IMR-90 (cell line): ENCODE results near the gene DCP2.

Experiments
- BHLHE40 ChIP-seq: fragments of 150-350 bp; IDR thresholded peaks from 2 replicates; pipeline ENCODE4 v1.6.1; 2016; ENCODE audit warnings: mild to moderate bottlenecking, low read depth, low read length
- CEBPB ChIP-seq: IDR thresholded peaks from 2 replicates; pipeline ENCODE4 v1.6.1; 2012; ENCODE audit warnings: low read depth, low read length, improper control_type of control experiment
- CHD1 ChIP-seq: IDR thresholded peaks from 2 replicates; pipeline ENCODE4 v1.6.1; 2012; ENCODE audit warnings: low read depth, low read length, improper control_type of control experiment
- FOS ChIP-seq: fragments of 150-350 bp; IDR thresholded peaks from 2 replicates; pipeline ENCODE4 v1.6.1; 2016; ENCODE audit warnings: low read depth, low read length
- MAFK ChIP-seq: IDR thresholded peaks from 2 replicates; pipeline ENCODE4 v1.6.1; 2012; ENCODE audit warnings: low read depth, low read length, improper control_type of control experiment
- MXI1 ChIP-seq: IDR thresholded peaks from 2 replicates; pipeline ENCODE4 v1.6.1; 2012; ENCODE audit warnings: low read depth, mild to moderate bottlenecking, low read length, moderate library complexity, borderline replicate concordance
- POLR2A ChIP-seq: IDR thresholded peaks from 2 replicates; pipeline ENCODE4 v1.6.1; 2012; ENCODE audit warnings: mild to moderate bottlenecking, low read depth, low read length
- RAD21 ChIP-seq: IDR thresholded peaks from 2 replicates; pipeline ENCODE4 v1.6.1; 2012; ENCODE audit warnings: low read length, improper control_type of control experiment
- RCOR1 ChIP-seq: IDR thresholded peaks from 2 replicates; pipeline ENCODE4 v1.6.1; 2012; ENCODE audit warnings: mild to moderate bottlenecking, low read length, improper control_type of control experiment; ENCODE audit not compliant: insufficient replicate concordance
- RFX5 ChIP-seq: IDR thresholded peaks from 2 replicates; pipeline ENCODE4 v1.8.0; 2012; ENCODE audit warnings: low read depth, mild to moderate bottlenecking, low read length, moderate library complexity
- SMC3 ChIP-seq: fragments of 150-350 bp; IDR thresholded peaks from 2 replicates; pipeline ENCODE4 v1.6.1; 2016; ENCODE audit warnings: low read depth, mild to moderate bottlenecking, antibody characterized with exemption, low read length, moderate library complexity
- USF2 ChIP-seq: fragments of 150-350 bp; IDR thresholded peaks from 2 replicates; pipeline ENCODE4 v1.6.1; 2017; ENCODE audit warnings: mild to moderate bottlenecking, antibody characterized with exemption, low read length, low read depth
- TF ChIP-seq, protein P1 (sequence below): conservative IDR thresholded peaks from 2 replicates; pipeline ENCODE4 v1.5.1; 2012; ENCODE audit warnings: mild to moderate bottlenecking, low read depth, low read length, improper control_type of control experiment

- TF ChIP-seq, protein P1, sequence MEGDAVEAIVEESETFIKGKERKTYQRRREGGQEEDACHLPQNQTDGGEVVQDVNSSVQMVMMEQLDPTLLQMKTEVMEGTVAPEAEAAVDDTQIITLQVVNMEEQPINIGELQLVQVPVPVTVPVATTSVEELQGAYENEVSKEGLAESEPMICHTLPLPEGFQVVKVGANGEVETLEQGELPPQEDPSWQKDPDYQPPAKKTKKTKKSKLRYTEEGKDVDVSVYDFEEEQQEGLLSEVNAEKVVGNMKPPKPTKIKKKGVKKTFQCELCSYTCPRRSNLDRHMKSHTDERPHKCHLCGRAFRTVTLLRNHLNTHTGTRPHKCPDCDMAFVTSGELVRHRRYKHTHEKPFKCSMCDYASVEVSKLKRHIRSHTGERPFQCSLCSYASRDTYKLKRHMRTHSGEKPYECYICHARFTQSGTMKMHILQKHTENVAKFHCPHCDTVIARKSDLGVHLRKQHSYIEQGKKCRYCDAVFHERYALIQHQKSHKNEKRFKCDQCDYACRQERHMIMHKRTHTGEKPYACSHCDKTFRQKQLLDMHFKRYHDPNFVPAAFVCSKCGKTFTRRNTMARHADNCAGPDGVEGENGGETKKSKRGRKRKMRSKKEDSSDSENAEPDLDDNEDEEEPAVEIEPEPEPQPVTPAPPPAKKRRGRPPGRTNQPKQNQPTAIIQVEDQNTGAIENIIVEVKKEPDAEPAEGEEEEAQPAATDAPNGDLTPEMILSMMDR = no peak
- TF ChIP-seq MXI1 = no peak
- no peak for TF ChIP-seq CEBPB
- TF ChIP-seq RFX5 = no peak
- no peak for TF ChIP-seq POLR2A
- no peak for TF ChIP-seq RCOR1
- TF ChIP-seq USF2 = no peak
- TF ChIP-seq SMC3 = no peak
- TF ChIP-seq BHLHE40 = no peak
- TF ChIP-seq MAFK = no peak
- TF ChIP-seq FOS = no peak
- no peak for TF ChIP-seq RAD21
- TF ChIP-seq CHD1 = no peak
These were observed 9.0 kb upstream of the DCP2 start for GRCh38 chr5:112967520-112968083.
